OCI-LY1 (cell line): Measurements from ENCODE around the gene SASH3.

ENCODE experiments used
- H2AFZ ChIP-seq: fragments of 200-600 bp; sonication (generic), shearing (Covaris generic); 2 replicates; pipeline ENCODE4 v1.6.0; 2014; ENCODE audit warnings: antibody characterized with exemption, mild to moderate bottlenecking, low read length
- H3F3A ChIP-seq: fragments of 200-600 bp; sonication (generic), shearing (Covaris generic); 2 replicates; pipeline ENCODE4 v1.6.0; 2014; ENCODE audit warnings: mild to moderate bottlenecking, antibody characterized with exemption, low read length, moderate library complexity; ENCODE audit not compliant: insufficient read depth
- H3K27ac ChIP-seq: fragments of 200-600 bp; sonication (generic); 2 replicates; pipeline ENCODE4 v1.5.1; 2014; ENCODE audit warnings: low read length, mixed run types, mild to moderate bottlenecking, low read depth; ENCODE audit not compliant: poor library complexity, severe bottlenecking
- H3K27me3 ChIP-seq: fragments of 200-600 bp; sonication (generic); 2 replicates; pipeline ENCODE4 v1.6.0; 2014; ENCODE audit warnings: antibody characterized with exemption, mild to moderate bottlenecking, low read length, moderate library complexity; ENCODE audit not compliant: insufficient read depth
- H3K36me3 ChIP-seq: fragments of 200-600 bp; sonication (generic); 2 replicates; pipeline ENCODE4 v1.6.1; 2014; ENCODE audit warnings: mild to moderate bottlenecking, antibody characterized with exemption, low read length, moderate library complexity, mixed read lengths; ENCODE audit not compliant: insufficient read depth
- H3K4me1 ChIP-seq: fragments of 200-600 bp; sonication (generic); 2 replicates; pipeline ENCODE4 v1.5.1; 2014; ENCODE audit warnings: mild to moderate bottlenecking, low read length, moderate library complexity; ENCODE audit not compliant: insufficient read depth, severe bottlenecking
- H3K4me2 ChIP-seq: fragments of 200-600 bp; sonication (generic), shearing (Covaris generic); 2 replicates; pipeline ENCODE4 v1.6.1; 2014; ENCODE audit warnings: low read length
- H3K4me3 ChIP-seq: fragments of 200-600 bp; sonication (generic); 2 replicates; pipeline ENCODE4 v1.5.1; 2014; ENCODE audit warnings: low read length, low read depth, mild to moderate bottlenecking, mixed read lengths; ENCODE audit not compliant: poor library complexity, severe bottlenecking
- H3K79me2 ChIP-seq: fragments of 200-600 bp; shearing (Covaris generic); 2 replicates; pipeline ENCODE4 v1.6.1; 2016; ENCODE audit warnings: mixed run types, low read length, mixed read lengths; ENCODE audit not compliant: insufficient read depth
- H3K9ac ChIP-seq: fragments of 200-600 bp; sonication (generic), shearing (Covaris generic); 2 replicates; pipeline ENCODE4 v1.6.1; 2014; ENCODE audit warnings: mild to moderate bottlenecking, low read length, mixed read lengths
- H3K9me2 ChIP-seq: fragments of 200-600 bp; sonication (generic), shearing (Covaris generic); 2 replicates; pipeline ENCODE4 v1.6.1; 2014; ENCODE audit warnings: low read depth, mild to moderate bottlenecking, low read length, mixed read lengths
- H3K9me3 ChIP-seq: fragments of 200-600 bp; shearing (Covaris generic); 2 replicates; pipeline ENCODE4 v1.6.1; 2014; ENCODE audit warnings: low read length, mixed read lengths
- H4K20me1 ChIP-seq: fragments of 200-600 bp; sonication (generic), shearing (Covaris generic); 2 replicates; pipeline ENCODE4 v1.6.0; 2016; ENCODE audit warnings: mild to moderate bottlenecking, low read length; ENCODE audit not compliant: insufficient read depth
- EZH2 ChIP-seq: fragments of 200-600 bp; sonication (generic), shearing (Covaris generic); IDR thresholded peaks from 2 replicates; pipeline ENCODE4 v1.8.0; 2017; ENCODE audit warnings: borderline replicate concordance, mixed run types, mild to moderate bottlenecking, antibody characterized with exemption, low read length, moderate library complexity, mixed read lengths
- TF ChIP-seq, protein P1 (sequence below): fragments of 200-600 bp; sonication (generic), shearing (Covaris generic); IDR thresholded peaks from 2 replicates; pipeline ENCODE4 v1.5.1; 2017; ENCODE audit warnings: mild to moderate bottlenecking, antibody characterized with exemption, low read length, moderate library complexity, mixed read lengths

The SASH3 gene

DNA sequence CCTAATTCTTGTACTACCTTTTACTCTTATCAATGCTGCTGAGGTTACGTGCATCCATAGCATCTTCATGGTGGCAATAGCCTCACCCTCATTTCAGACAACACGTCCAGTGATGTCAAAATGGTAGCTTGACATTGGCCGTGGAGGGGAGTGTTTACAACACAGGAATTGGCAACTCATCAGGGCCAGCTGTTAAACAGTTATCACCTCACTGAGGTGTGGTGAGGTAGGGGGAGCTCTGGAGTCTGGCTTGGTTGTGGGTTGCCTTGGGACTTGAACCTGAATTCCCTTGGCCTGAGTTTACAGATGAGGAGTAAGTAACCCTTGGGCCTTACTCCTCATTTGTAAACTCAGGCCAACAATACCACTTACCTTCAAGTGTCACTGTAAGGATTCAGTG is 10.4 kb downstream of the SASH3 start:
- peaks cover 76% of the 10 kb centered on the region for H3K36me3 ChIP-seq

DNA sequence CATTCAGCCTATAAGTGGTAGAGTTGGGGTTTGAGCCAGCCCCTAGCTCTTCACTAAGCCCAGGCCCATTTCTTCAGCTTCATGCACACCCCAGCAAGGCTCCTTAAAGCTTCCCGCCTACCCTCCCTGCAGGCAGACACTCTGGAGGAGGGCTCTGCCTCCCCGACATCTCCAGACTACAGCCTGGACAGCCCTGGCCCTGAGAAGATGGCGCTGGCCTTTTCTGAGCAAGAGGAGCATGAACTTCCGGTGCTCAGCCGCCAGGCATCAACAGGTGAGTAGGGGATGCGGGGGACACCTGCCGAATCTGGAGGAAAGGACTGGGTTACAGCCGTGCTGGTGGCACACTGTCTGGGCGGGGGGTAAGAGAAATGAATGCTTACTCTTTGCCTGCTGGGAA is 11.1 kb downstream of the SASH3 start:
- Histone ChIP-seq H4K20me1 (no peaks in the 10 kb centered on the region), H3K36me3 (peaks cover 82% of the 10 kb centered on the region), H3K9me2 (no peaks in the 10 kb centered on the region), H3K4me2 (no peak overlapping the region), H3K79me2 (no peaks in the 10 kb centered on the region), H3K4me1 (peaks cover 10% of the 10 kb centered on the region), H3K9me3 (no peaks in the 10 kb centered on the region), H3F3A (no peaks in the 10 kb centered on the region), H3K4me3 (no peak overlapping the region), H3K9ac (no peak overlapping the region), H3K27ac (peak overlapping the region; percentile 40), H3K27me3 (no peaks in the 10 kb centered on the region), H2AFZ (no peak overlapping the region)
- TF ChIP-seq EZH2, result no peak
- TF ChIP-seq, protein P1, sequence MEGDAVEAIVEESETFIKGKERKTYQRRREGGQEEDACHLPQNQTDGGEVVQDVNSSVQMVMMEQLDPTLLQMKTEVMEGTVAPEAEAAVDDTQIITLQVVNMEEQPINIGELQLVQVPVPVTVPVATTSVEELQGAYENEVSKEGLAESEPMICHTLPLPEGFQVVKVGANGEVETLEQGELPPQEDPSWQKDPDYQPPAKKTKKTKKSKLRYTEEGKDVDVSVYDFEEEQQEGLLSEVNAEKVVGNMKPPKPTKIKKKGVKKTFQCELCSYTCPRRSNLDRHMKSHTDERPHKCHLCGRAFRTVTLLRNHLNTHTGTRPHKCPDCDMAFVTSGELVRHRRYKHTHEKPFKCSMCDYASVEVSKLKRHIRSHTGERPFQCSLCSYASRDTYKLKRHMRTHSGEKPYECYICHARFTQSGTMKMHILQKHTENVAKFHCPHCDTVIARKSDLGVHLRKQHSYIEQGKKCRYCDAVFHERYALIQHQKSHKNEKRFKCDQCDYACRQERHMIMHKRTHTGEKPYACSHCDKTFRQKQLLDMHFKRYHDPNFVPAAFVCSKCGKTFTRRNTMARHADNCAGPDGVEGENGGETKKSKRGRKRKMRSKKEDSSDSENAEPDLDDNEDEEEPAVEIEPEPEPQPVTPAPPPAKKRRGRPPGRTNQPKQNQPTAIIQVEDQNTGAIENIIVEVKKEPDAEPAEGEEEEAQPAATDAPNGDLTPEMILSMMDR, result no peak

More for the DNA sequence above, 10.4 kb downstream of the SASH3 start:
- TF ChIP-seq EZH2, result no peak
- TF ChIP-seq, protein P1, result peak; percentile 9; the same call in 1 of the 2 replicates
- H3K4me2 ChIP-seq, result no peak overlapping the region
- H3K4me3 ChIP-seq, result no peak overlapping the region
- peak overlapping the region; percentile 40 for H3K27ac ChIP-seq
- no peaks in the 10 kb centered on the region for H3K27me3 ChIP-seq
- no peaks in the 10 kb centered on the region for H3K9me3 ChIP-seq
- no peak overlapping the region for H3K9ac ChIP-seq
- H2AFZ ChIP-seq, result no peak overlapping the region
- H3K9me2 ChIP-seq, result no peaks in the 10 kb centered on the region
- no peaks in the 10 kb centered on the region for H3K79me2 ChIP-seq
- peaks cover 17% of the 10 kb centered on the region for H3K4me1 ChIP-seq
- H3F3A ChIP-seq, result no peaks in the 10 kb centered on the region
- H4K20me1 ChIP-seq, result no peaks in the 10 kb centered on the region

DNA sequence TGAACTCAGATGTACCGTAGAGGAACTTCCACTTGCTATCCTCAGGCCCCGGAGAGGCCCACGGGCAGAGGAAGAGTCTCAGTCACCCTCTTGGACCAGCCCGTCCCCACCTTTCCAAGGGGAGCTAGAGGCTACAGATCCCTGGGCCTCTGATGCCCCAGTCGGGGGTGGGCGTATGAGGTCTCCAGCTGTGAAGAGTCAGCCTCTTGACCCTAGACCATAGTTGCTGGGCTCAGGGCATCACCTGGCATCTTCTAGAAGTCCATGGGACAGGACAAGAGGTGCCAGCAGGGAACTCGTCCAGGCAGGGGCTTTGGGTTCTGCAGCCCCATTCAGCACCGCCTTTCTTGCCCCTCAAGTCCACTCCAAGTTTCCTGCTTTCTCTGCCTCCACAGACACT is 11.6 kb downstream of the SASH3 start:
- no peak overlapping the region for H3K4me3 ChIP-seq
- no peaks in the 10 kb centered on the region for H4K20me1 ChIP-seq
- no peaks in the 10 kb centered on the region for H3F3A ChIP-seq
- H3K9me3 ChIP-seq, result no peaks in the 10 kb centered on the region
- H2AFZ ChIP-seq, result no peak overlapping the region
- H3K79me2 ChIP-seq, result no peaks in the 10 kb centered on the region
- H3K4me1 ChIP-seq, result peaks cover 5% of the 10 kb centered on the region
- TF ChIP-seq, protein P1, result no peak
- TF ChIP-seq EZH2, result no peak
- no peak overlapping the region for H3K9ac ChIP-seq
- H3K4me2 ChIP-seq, result no peak overlapping the region
- no peak overlapping the region for H3K27ac ChIP-seq
- peaks cover 87% of the 10 kb centered on the region for H3K36me3 ChIP-seq
- H3K27me3 ChIP-seq, result no peaks in the 10 kb centered on the region
- no peaks in the 10 kb centered on the region for H3K9me2 ChIP-seq
